Suprapubic skin (tissue), 4 donors: ENCODE measurements around the gene CHTOP.

Experiments used
- EP300 ChIP-seq: sonication (generic); formaldehyde crosslinking; IDR thresholded peaks from one replicate; pipeline ENCODE4 v1.6.1; 2017; ENCODE audit warnings: antibody characterized with exemption
- POLR2A ChIP-seq, 2 donors: fragments of 450-650 bp; IDR thresholded peaks; one replicate each; pipeline ENCODE4 v1.6.1; 2017; ENCODE audit warnings: antibody characterized with exemption in 2 of 2, mild to moderate bottlenecking in 2 of 2, moderate library complexity in 2 of 2
- POLR2AphosphoS5 ChIP-seq, 3 donors: sonication (generic); formaldehyde crosslinking; IDR thresholded peaks; one replicate each; pipeline ENCODE4 v1.6.1; 2017; ENCODE audit warnings: antibody characterized with exemption in 3 of 3
- TF ChIP-seq, protein P1 (sequence below), 2 donors: fragments of 200-600 bp in 1 of 2; fragments of 450-650 bp in 1 of 2; sonication (generic) in 1 of 2; IDR thresholded peaks; one replicate each; pipeline ENCODE4 v1.5.1; 2016 to 2019; ENCODE audit warnings: antibody characterized with exemption in 2 of 2, mild to moderate bottlenecking in 1 of 2, moderate library complexity in 1 of 2

GRCh38 chr1:153623101-153623500 is 10.8 kb upstream of the CHTOP start:
- TF ChIP-seq EP300 (no peak), POLR2AphosphoS5 (IDR thresholded peaks at IDR 0.05) (no peak), POLR2A (IDR thresholded peaks at IDR 0.05) (no peak)
- TF ChIP-seq, protein P1, sequence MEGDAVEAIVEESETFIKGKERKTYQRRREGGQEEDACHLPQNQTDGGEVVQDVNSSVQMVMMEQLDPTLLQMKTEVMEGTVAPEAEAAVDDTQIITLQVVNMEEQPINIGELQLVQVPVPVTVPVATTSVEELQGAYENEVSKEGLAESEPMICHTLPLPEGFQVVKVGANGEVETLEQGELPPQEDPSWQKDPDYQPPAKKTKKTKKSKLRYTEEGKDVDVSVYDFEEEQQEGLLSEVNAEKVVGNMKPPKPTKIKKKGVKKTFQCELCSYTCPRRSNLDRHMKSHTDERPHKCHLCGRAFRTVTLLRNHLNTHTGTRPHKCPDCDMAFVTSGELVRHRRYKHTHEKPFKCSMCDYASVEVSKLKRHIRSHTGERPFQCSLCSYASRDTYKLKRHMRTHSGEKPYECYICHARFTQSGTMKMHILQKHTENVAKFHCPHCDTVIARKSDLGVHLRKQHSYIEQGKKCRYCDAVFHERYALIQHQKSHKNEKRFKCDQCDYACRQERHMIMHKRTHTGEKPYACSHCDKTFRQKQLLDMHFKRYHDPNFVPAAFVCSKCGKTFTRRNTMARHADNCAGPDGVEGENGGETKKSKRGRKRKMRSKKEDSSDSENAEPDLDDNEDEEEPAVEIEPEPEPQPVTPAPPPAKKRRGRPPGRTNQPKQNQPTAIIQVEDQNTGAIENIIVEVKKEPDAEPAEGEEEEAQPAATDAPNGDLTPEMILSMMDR (IDR thresholded peaks at IDR 0.05), result no peak
